Upper lobe of left lung (tissue), 6 donors: Measurements from ENCODE around the gene CR1L. TPM values are rescaled to one million over a fixed set of nuclear protein-coding genes. Genes with fewer than 3 reads are reported as not detected.

ENCODE experiments used
- ATAC-seq, 2 donors: fragments of 200-7000 bp; cut with Tn5 transposase; one replicate each; pipeline ENCODE4 v1.9.1; 2022; ENCODE audit warnings: mild to moderate bottlenecking in 2 of 2, moderate library complexity in 2 of 2; ENCODE audit not compliant: low FRiP score in 2 of 2
- DNase-seq, 2 donors: peaks; one replicate each; pipeline ENCODE4 v3.0.0-alpha.2; 2019 to 2020
- H3K27ac ChIP-seq, 4 donors: fragments of 200-600 bp; sonication (generic); one replicate each; pipeline ENCODE4 v1.5.1; 2016 to 2019
- H3K27me3 ChIP-seq, 4 donors: fragments of 200-600 bp; sonication (generic); one replicate each; pipeline ENCODE4 v1.5.1; 2017 to 2019
- H3K36me3 ChIP-seq, 4 donors: fragments of 200-600 bp; sonication (generic); one replicate each; pipeline ENCODE4 v1.5.1; 2016 to 2019
- H3K4me1 ChIP-seq, 4 donors: fragments of 200-600 bp; sonication (generic); one replicate each; pipeline ENCODE4 v1.5.1; 2018 to 2019
- H3K4me3 ChIP-seq, 4 donors: fragments of 200-600 bp; sonication (generic); one replicate each; pipeline ENCODE4 v1.5.1; 2017 to 2019; ENCODE audit warnings: mild to moderate bottlenecking in 2 of 4, moderate library complexity in 1 of 4
- H3K9me3 ChIP-seq, 4 donors: fragments of 200-600 bp; sonication (generic); one replicate each; pipeline ENCODE4 v1.5.1; 2018 to 2019
- EP300 ChIP-seq, 4 donors: sonication (generic); formaldehyde crosslinking; IDR thresholded peaks; one replicate each; pipeline ENCODE4 v1.5.1; 2017; ENCODE audit warnings: antibody characterized with exemption in 4 of 4, control low read depth in 2 of 4
- POLR2A ChIP-seq, 4 donors: fragments of 450-650 bp; IDR thresholded peaks; one replicate each; pipeline ENCODE4 v1.5.1; 2016 to 2017; ENCODE audit warnings: antibody characterized with exemption in 4 of 4, mild to moderate bottlenecking in 2 of 4
- POLR2AphosphoS5 ChIP-seq, 2 donors: sonication (generic); formaldehyde crosslinking; IDR thresholded peaks; one replicate each; pipeline ENCODE4 v1.5.1; 2017; ENCODE audit warnings: antibody characterized with exemption in 2 of 2
- WGBS, 2 donors: methylation state at CpG; one replicate each; pipeline ENCODE4 v1.1.5; 2017 to 2018; 5-methylcytosine and 5-hydroxymethylcytosine counted together
- total RNA-seq, 6 donors: library from RNA; depleted of rRNA in 4 of 6; stranded (reverse); fragments of >200 nt in 4 of 6; gene quantifications; one replicate each; pipeline versions ENCODE4 v1.1.0 to v1.2.1, GENCODE V29; 2016 to 2021
- TF ChIP-seq, protein P1 (sequence below), 6 experiments: fragments of 450-650 bp in 4 of 6; fragments of 200-600 bp in 2 of 6; sonication (generic) in 2 of 6; IDR thresholded peaks; one replicate each; pipeline ENCODE4 v1.5.1; 2016 to 2019; ENCODE audit warnings: antibody characterized with exemption in 6 of 6
- donor health status: DM: no; HTN: no; CAD: no; lungs with moderate emphysema.
- donor health status: DM: no; HTN: yes; CAD: no; lungs with severe emphysema.

Gene CR1L
- total RNA-seq, 6 donors from 2014 or later: 0.30 to 1.0 TPM; not detected in 4

DNA sequence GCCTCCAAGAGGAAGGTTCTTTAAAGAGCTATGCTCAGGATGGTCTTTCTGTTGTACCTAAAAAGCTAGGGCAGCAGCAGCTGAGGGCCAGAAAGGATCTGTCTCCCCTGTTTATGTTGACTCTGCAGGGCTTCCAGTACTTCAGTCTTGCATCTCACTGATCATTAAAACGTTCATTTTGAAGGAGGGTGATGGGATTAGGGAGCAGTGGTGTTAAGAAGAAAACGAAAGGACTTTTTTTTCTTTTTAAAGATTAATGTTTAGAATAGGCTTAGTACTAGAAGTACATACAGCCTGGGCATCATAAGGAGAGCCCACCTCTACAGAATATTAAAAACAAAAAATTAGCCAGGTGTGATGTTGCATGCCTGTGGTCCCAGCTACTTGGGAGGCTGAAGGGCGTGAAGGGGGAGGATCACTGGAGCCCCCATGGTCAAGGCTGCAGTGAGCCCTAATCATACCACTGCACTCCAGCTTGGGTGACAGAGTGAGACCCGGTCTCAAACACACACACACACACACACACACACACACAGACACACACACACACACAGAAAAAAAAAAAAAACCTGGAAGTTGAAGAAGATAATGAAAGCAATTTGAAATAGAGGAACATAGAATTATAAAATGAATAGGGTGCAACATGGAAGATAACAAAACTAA, 2.9 kb downstream of the CR1L start:
- Histone ChIP-seq H3K36me3 (no peaks in the 10 kb centered on the region), H3K4me3 (no peak overlapping the region), H3K27me3 (no peaks in the 10 kb centered on the region), H3K4me1 (peaks cover 0 to 16% (median 8%) of the 10 kb centered on the region in 4 donors), H3K27ac (no peak overlapping the region), H3K9me3 (no peaks in the 10 kb centered on the region)
- WGBS, 2 donors: 57 to 61% methylated on average over 4 of the region's 4 CpGs
- TF ChIP-seq POLR2A (IDR thresholded peaks at IDR 0.05): no peak
- TF ChIP-seq POLR2AphosphoS5 (IDR thresholded peaks at IDR 0.05): no peak
- TF ChIP-seq, protein P1, sequence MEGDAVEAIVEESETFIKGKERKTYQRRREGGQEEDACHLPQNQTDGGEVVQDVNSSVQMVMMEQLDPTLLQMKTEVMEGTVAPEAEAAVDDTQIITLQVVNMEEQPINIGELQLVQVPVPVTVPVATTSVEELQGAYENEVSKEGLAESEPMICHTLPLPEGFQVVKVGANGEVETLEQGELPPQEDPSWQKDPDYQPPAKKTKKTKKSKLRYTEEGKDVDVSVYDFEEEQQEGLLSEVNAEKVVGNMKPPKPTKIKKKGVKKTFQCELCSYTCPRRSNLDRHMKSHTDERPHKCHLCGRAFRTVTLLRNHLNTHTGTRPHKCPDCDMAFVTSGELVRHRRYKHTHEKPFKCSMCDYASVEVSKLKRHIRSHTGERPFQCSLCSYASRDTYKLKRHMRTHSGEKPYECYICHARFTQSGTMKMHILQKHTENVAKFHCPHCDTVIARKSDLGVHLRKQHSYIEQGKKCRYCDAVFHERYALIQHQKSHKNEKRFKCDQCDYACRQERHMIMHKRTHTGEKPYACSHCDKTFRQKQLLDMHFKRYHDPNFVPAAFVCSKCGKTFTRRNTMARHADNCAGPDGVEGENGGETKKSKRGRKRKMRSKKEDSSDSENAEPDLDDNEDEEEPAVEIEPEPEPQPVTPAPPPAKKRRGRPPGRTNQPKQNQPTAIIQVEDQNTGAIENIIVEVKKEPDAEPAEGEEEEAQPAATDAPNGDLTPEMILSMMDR (IDR thresholded peaks at IDR 0.05): no peak
- no peak for TF ChIP-seq EP300 (IDR thresholded peaks at IDR 0.05)
- no peak for DNase-seq
- no peak for ATAC-seq

DNA sequence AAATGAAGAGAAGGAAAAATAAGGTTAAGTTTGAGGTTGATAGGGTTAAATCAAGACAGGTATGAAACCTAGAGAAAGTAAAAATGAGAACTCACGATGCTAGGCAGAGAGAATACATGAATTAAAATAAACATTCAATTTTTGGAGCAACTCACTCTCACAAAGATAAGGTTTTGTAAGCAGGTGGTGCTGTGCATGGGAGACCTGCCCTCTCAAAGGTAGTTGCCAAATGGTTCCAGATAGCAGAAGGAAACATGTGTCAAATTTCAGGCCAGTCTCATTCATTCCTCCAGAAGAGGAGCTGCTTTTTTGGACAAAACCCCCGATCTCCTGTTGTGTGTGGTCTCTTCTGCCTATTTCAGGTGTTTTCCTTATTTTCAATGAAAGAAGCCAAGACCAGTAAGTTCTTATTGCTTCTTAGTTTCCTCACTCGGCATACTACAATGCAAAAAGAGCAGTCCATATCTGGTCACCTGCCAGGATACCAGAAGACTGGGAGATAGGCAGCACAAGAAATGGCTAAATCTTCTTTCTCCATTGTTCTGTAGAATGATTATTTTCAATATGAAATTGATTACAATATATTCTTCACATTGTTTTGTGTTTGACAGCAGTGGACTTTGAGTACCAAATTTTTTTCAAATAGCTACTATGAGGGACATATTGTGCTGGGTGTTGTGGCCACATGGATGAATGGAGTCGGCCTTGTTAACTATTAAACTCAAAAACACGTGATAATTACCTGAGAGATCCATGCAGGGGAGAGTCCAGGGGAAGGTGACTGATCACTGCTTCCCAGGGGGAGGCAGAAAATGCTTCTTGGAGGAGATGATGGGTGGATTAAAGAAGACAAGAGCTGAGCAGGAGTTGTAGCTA, 3.6 kb downstream of the CR1L start:
- 67 to 69% methylated on average over 5 of the region's 5 CpGs for WGBS, 2 donors
- no peak for DNase-seq
- no peak for TF ChIP-seq EP300 (IDR thresholded peaks at IDR 0.05)
- no peak for TF ChIP-seq POLR2AphosphoS5 (IDR thresholded peaks at IDR 0.05)
- no peak for TF ChIP-seq POLR2A (IDR thresholded peaks at IDR 0.05)
- TF ChIP-seq, protein P1 (IDR thresholded peaks at IDR 0.05): no peak
- no peaks in the 10 kb centered on the region for H3K27me3 ChIP-seq
- ATAC-seq: no peak
- H3K27ac ChIP-seq: no peak overlapping the region
- H3K4me3 ChIP-seq: no peak overlapping the region
- peaks cover 0 to 16% (median 8%) of the 10 kb centered on the region in 4 donors for H3K4me1 ChIP-seq
- H3K9me3 ChIP-seq: no peaks in the 10 kb centered on the region
- H3K36me3 ChIP-seq: no peaks in the 10 kb centered on the region

DNA sequence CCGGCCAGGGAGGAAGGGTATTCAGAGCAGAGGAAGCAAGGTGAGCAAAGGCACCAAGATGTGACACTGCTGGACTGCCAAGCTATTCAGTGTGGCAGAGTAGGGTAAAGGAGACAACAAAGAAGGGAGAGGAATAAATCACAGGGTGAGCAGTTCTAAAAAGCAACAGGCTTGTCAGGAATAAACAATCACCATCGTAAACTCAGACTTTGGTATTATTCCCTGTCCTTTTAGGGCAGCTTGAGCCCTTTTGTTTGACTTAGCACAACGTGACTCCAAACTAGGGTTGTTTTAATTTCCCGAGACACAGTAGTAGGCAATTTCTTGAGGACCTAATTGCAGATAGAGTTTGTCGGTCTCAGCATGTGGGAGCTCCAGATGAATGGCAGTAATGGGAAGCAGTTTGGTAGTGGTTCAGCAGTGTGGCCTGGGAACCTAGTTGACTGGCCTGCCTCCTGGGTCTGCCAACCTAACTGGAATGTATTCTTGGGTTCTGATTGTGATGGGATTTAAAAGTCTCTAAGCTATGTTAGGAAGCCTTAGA, 4.3 kb downstream of the CR1L start:
- H3K27me3 ChIP-seq: no peaks in the 10 kb centered on the region
- no peaks in the 10 kb centered on the region for H3K9me3 ChIP-seq
- ATAC-seq: no peak
- H3K4me3 ChIP-seq: no peak overlapping the region
- 77 to 81% methylated on average over 5 of the region's 5 CpGs for WGBS, 2 donors
- no peak overlapping the region for H3K27ac ChIP-seq
- TF ChIP-seq, protein P1 (IDR thresholded peaks at IDR 0.05): no peak
- TF ChIP-seq POLR2A (IDR thresholded peaks at IDR 0.05) (no peak), EP300 (IDR thresholded peaks at IDR 0.05) (no peak), POLR2AphosphoS5 (IDR thresholded peaks at IDR 0.05) (no peak)
- peaks cover 0 to 15% (median 7%) of the 10 kb centered on the region in 4 donors for H3K4me1 ChIP-seq
- DNase-seq: no peak
- no peaks in the 10 kb centered on the region for H3K36me3 ChIP-seq

DNA sequence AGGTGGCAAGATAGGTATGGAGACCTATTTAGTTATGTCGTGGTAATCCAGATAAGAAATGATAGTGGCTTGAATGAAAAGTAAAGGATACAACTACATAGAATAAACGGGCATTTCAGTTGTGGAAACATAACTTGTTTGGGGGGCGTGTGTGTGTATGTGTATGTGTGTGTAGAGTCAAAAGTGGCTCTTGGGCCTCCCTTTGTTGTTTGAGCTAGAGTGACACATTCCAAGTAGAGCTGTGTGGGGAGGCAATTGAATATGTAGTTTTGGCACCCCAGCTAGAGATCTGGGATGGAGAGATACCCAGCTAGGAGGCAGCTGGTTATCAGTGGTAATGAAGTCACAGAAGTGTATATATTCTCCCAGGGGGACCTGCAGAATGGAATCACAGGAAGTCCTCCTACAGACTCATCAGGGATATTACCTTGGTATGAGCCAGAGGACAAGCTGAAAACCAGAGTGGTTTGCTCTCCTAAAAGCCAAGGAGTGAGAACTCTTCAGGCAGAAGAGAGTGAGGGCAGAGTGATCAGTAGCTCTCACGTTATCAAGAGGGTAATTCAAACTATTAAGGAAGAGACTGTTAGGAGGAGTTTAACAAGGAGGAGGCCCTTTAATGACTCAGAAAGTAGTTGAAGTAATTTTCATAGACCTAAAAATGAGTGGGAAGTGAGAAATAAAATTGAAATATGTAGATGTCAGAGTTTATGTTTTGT, 5.1 kb downstream of the CR1L start:
- Histone ChIP-seq H3K4me1 (peaks cover 0 to 8% (median 2%) of the 10 kb centered on the region in 4 donors), H3K27me3 (no peaks in the 10 kb centered on the region), H3K9me3 (no peaks in the 10 kb centered on the region), H3K36me3 (no peaks in the 10 kb centered on the region), H3K4me3 (no peak overlapping the region), H3K27ac (no peak overlapping the region)
- DNase-seq (no peak), ATAC-seq (no peak)
- WGBS, 2 donors: 78% methylated on average over 4 of the region's 4 CpGs
- TF ChIP-seq POLR2AphosphoS5 (IDR thresholded peaks at IDR 0.05) (no peak), EP300 (IDR thresholded peaks at IDR 0.05) (no peak), POLR2A (IDR thresholded peaks at IDR 0.05) (no peak)
- TF ChIP-seq, protein P1 (IDR thresholded peaks at IDR 0.05): no peak
